ENCODE results near the gene RUVBL1.

Gene RUVBL1

GRCh38 chr3:128080323-128081080 lies 43.1 kb downstream of the RUVBL1 start:
- DNase-seq (ENCODE audit: insufficient read length): no peak
- TF ChIP-seq POLR2AphosphoS5 (IDR thresholded peaks at IDR 0.05; ENCODE audit: low read depth, low read length) (no peak), POLR2A (IDR thresholded peaks at IDR 0.05; ENCODE audit: low read depth, low read length) (no peak), TAF1 (IDR thresholded peaks at IDR 0.05; ENCODE audit: borderline replicate concordance, low read depth, low read length) (no peak)
- no peak for FAIRE-seq

GRCh38 chr3:128079823-128080222 lies 43.8 kb downstream of the RUVBL1 start:
- DNase-seq (ENCODE audit: insufficient read length) (no peak), FAIRE-seq (no peak)
- no peak for TF ChIP-seq POLR2A (IDR thresholded peaks at IDR 0.05; ENCODE audit: low read depth, low read length)
- no peak for TF ChIP-seq POLR2AphosphoS5 (IDR thresholded peaks at IDR 0.05; ENCODE audit: low read depth, low read length)
- no peak for TF ChIP-seq TAF1 (IDR thresholded peaks at IDR 0.05; ENCODE audit: borderline replicate concordance, low read depth, low read length)

- no peak for FAIRE-seq
- DNase-seq (ENCODE audit: insufficient read length): no peak
- TF ChIP-seq POLR2A (IDR thresholded peaks at IDR 0.05; ENCODE audit: low read depth, low read length) (no peak), POLR2AphosphoS5 (IDR thresholded peaks at IDR 0.05; ENCODE audit: low read depth, low read length) (no peak), TAF1 (IDR thresholded peaks at IDR 0.05; ENCODE audit: borderline replicate concordance, low read depth, low read length) (no peak)
These were observed 44.7 kb downstream of the RUVBL1 start for GRCh38 chr3:128078875-128079274.

- DNase-seq (ENCODE audit: insufficient read length): no peak
- no peak for FAIRE-seq
- no peak for TF ChIP-seq POLR2A (IDR thresholded peaks at IDR 0.05; ENCODE audit: low read depth, low read length)
- TF ChIP-seq POLR2AphosphoS5 (IDR thresholded peaks at IDR 0.05; ENCODE audit: low read depth, low read length): no peak
- TF ChIP-seq TAF1 (IDR thresholded peaks at IDR 0.05; ENCODE audit: borderline replicate concordance, low read depth, low read length): no peak
These were observed 45.3 kb downstream of the RUVBL1 start for GRCh38 chr3:128078322-128078721.

- no peak for TF ChIP-seq POLR2A (IDR thresholded peaks at IDR 0.05; ENCODE audit: low read depth, low read length)
- no peak for TF ChIP-seq TAF1 (IDR thresholded peaks at IDR 0.05; ENCODE audit: borderline replicate concordance, low read depth, low read length)
- no peak for TF ChIP-seq POLR2AphosphoS5 (IDR thresholded peaks at IDR 0.05; ENCODE audit: low read depth, low read length)
- FAIRE-seq: no peak
- no peak for DNase-seq (ENCODE audit: insufficient read length)
These were observed 45.9 kb downstream of the RUVBL1 start for GRCh38 chr3:128077665-128078064.

GRCh38 chr3:128077202-128077624 lies 46.4 kb downstream of the RUVBL1 start:
- TF ChIP-seq POLR2A (IDR thresholded peaks at IDR 0.05; ENCODE audit: low read depth, low read length) (no peak), TAF1 (IDR thresholded peaks at IDR 0.05; ENCODE audit: borderline replicate concordance, low read depth, low read length) (no peak), POLR2AphosphoS5 (IDR thresholded peaks at IDR 0.05; ENCODE audit: low read depth, low read length) (no peak)
- no peak for FAIRE-seq
- DNase-seq (ENCODE audit: insufficient read length): no peak

GRCh38 chr3:128076483-128077201 lies 47.0 kb downstream of the RUVBL1 start:
- DNase-seq (ENCODE audit: insufficient read length) (no peak), FAIRE-seq (no peak)
- TF ChIP-seq TAF1 (IDR thresholded peaks at IDR 0.05; ENCODE audit: borderline replicate concordance, low read depth, low read length) (no peak), POLR2A (IDR thresholded peaks at IDR 0.05; ENCODE audit: low read depth, low read length) (no peak), POLR2AphosphoS5 (IDR thresholded peaks at IDR 0.05; ENCODE audit: low read depth, low read length) (no peak)

GRCh38 chr3:128075522-128076482 lies 47.8 kb downstream of the RUVBL1 start:
- DNase-seq (ENCODE audit: insufficient read length) (peak; percentile 77), FAIRE-seq (peak; percentile 94)
- TF ChIP-seq POLR2AphosphoS5 (IDR thresholded peaks at IDR 0.05; ENCODE audit: low read depth, low read length): no peak
- TF ChIP-seq TAF1 (IDR thresholded peaks at IDR 0.05; ENCODE audit: borderline replicate concordance, low read depth, low read length): no peak
- no peak for TF ChIP-seq POLR2A (IDR thresholded peaks at IDR 0.05; ENCODE audit: low read depth, low read length)

GRCh38 chr3:128074851-128075521 lies 48.6 kb downstream of the RUVBL1 start:
- TF ChIP-seq TAF1 (IDR thresholded peaks at IDR 0.05; ENCODE audit: borderline replicate concordance, low read depth, low read length): no peak
- no peak for TF ChIP-seq POLR2AphosphoS5 (IDR thresholded peaks at IDR 0.05; ENCODE audit: low read depth, low read length)
- no peak for TF ChIP-seq POLR2A (IDR thresholded peaks at IDR 0.05; ENCODE audit: low read depth, low read length)
- DNase-seq (ENCODE audit: insufficient read length): no peak
- no peak for FAIRE-seq

GRCh38 chr3:128073807-128074206 lies 49.8 kb downstream of the RUVBL1 start:
- DNase-seq (ENCODE audit: insufficient read length) (no peak), FAIRE-seq (no peak)
- TF ChIP-seq POLR2AphosphoS5 (IDR thresholded peaks at IDR 0.05; ENCODE audit: low read depth, low read length) (no peak), POLR2A (IDR thresholded peaks at IDR 0.05; ENCODE audit: low read depth, low read length) (no peak), TAF1 (IDR thresholded peaks at IDR 0.05; ENCODE audit: borderline replicate concordance, low read depth, low read length) (no peak)

Measured in GM12892 (cell line).